CMK (cell line): ENCODE results near the gene SIAH1.
"Not testable (repeated sequence)": the region's sequence is repeated elsewhere in the genome, so short reads cannot be mapped to it uniquely, and the experiment has no call there.

Experiments
- DNase-seq: peaks from one replicate; pipeline ENCODE4 v3.0.0-alpha.2; 2010; ENCODE audit warnings: low read depth

The SIAH1 gene

DNA sequence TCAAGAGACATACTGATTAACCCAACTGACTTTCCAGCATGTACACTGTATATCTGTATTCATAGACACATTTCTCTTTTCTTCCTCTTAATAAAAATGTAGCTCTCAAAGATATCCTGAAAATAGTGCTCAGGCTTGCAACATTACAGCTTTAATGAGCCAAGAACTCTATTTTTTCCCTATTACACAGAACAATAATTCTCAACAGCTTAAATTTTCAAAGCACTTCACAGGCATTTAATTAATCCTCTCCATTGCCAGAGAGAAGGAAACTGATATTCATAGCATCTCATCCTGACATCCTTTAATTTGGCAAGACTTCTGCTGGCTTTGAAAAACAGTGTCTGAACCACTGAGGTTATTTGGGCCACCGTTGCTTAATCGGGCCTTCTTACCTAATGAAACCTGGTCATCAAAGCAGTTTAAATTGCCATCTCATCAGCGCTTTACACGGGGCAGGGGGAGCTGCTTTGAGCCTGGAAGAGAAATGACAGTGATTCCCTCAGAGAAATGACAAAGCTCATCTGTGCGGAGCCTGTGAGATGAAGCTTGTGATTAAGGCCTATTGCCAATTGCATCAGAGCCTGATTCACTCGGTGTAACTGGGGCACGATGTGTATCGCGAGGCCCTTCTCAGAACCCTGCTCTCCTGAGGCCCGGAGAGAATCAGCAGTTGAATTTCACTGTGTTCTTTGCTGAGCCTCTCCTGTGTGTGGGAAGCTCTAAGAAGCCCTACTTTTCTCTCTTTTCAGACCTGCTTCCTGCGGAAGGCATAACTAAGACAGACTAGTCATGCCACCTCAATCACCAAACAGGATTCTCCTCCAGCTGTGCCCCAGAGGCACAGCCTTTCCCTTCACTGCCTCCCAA, 8.5 kb upstream of the SIAH1 start:
- DNase-seq: no peak

DNA sequence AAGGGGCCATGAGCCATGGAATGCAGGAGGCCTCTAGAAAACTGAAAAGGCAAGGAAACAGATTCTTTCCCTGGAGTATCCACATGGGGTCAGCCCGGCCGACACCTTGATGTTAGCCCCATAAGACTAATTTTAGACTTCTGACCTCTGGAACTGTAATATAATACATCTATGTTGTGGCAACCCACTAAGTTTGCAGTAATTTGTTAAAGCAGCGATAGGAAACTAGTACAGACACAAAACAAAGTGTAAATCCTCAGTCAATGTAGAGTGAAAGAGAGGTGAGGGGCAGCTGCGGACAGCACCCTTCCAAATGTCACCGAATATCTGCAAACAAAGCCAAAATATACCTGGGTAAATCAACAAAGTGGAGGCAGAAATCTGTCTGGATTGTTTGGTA, 7.2 kb upstream of the SIAH1 start:
- DNase-seq: no peak

- no peak for DNase-seq
Measured at GRCh38 chr16:48386559-48387312, 1.5 kb upstream of the SIAH1 start.

DNA sequence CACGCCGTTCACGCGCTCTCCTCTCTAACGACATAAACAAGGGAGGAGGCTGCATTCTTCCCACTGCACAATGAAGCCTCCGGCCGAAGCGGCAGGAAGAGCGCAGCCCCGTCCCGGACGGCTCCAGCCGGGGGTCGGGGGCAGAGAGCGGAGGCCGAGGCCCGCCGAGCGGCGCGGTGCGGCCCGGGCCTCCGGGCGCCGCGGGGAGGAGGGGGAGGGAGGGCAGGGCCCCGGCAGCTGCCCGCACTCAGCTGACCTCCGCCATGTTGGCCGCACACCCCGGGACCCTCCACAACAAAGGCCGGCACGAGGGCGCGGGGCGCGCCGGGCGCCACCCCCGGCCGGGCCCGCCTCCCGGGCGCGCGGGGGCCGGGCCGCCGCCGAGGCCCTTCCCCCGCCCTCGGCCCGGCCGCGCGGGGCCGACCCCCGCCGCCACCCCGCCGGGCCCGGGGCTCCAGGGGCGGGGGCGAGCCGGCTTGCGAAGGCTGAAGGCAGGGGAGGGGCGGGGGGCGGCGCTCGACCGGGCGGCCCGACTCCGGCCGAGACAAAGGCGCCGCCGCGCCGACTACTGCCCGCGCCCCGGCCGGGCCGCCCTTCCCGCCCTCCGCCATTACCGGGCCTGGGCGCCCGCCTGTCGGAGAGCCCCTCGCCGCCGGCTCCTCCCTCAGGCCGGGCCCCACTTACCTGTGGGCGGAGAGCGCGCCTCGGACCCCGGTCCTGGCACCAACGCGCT, 527 bp downstream of the SIAH1 start:
- no peak for DNase-seq

- no peak for DNase-seq
Measured at GRCh38 chr16:48383877-48384519, 1.2 kb downstream of the SIAH1 start.

DNA sequence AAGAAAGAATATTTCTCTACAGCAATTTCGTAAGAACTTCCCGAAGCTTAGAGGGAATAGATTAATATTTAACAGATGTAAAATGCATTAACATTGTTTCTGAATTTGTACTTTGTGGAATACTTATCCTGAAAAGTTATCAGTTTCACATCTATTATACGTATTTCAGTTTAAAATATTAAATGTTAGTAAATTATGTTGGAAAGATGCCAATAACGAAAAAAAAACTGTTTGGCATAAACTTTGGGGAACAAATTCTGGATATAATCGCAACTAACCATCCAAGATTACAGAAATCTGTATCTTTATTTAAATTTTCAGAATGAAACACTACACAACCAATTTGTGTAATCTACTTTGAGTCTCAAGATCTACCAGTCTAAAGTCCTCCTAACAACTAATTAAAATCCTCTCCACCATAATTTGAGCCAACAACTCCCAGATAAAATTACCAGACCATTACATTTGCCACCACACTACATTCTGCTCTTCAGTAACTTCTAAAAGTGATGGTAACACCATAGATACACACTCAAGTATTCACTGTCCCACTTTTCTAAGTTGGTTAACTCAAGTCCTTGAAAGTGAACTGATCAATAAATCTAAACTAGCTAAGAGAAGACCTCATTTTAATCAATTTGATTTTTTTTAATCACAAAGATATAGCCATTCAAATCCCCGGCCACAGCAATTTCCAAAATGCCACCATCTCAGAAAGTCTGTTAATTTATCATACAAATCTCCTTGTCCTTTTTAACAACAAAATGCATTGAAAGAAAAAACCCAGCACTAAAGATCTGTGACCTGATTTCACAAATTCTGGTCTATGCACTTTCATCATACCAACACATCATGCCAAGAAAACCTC, 2.0 kb downstream of the SIAH1 start:
- DNase-seq: no peak

- DNase-seq: no peak
Measured at GRCh38 chr16:48382131-48382530, 3.1 kb downstream of the SIAH1 start.

GRCh38 chr16:48381201-48381600, 4.0 kb downstream of the SIAH1 start:
- no peak for DNase-seq

- DNase-seq: no peak
Measured at GRCh38 chr16:48378836-48379235, 6.4 kb downstream of the SIAH1 start.

- no peak for DNase-seq
Measured at GRCh38 chr16:48378276-48378675, 6.9 kb downstream of the SIAH1 start.

DNA sequence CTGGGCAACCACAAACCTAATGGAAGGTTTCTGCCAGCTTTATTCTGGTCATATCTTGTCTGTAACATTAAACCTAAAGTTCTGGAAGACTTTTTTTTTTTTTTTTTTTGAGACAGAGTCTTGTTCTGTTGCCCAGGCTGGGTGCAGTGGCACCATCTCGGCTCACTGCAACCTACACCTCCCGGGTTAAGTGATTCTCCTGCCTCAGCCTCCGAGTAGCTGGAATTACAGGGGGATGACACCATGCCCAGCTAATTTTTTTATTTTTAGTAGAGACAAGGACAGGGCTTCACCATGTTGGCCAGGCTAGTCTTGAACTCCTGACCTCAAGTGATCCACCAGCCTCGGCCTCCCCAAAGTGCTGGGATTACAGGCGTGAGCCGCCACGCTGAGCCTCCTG, 7.9 kb downstream of the SIAH1 start:
- DNase-seq: not testable (repeated sequence)

GRCh38 chr16:48374255-48374654, 11.0 kb downstream of the SIAH1 start:
- DNase-seq: no peak

DNA sequence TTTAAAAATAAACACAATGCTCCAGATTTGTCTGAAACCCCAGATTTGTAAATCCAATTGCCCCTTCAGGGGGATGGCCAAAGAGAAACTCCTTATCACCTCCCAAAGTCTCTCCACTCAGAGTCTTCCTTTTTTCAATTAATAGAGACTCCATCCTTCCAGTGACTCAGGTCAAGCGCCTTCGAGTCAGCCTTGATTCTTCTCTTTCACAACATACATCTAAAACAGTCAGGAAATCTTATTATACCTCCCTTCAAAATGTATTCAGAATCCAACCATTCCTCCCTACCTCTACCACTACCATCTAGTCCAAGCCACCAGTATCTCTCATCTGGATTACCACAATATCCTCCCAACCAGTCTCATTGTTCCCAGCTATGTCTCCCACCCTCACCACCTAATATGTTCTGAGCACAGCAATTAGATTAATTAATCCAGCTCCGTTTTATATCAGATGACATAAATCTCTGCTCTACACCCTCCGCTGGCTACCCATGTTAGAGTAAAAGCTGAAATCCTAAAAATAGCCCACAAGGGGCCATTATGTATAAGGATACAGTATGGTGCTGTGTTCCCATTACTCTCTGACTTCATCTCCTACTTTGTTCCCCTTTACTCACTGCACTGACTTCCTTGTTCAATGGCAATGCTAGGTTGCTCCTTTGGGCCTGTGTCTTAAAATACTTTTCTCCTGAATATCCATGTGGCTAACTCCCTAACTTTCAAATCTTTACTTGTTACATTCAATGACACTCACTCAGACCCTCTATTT, 11.8 kb downstream of the SIAH1 start:
- no peak for DNase-seq

DNA sequence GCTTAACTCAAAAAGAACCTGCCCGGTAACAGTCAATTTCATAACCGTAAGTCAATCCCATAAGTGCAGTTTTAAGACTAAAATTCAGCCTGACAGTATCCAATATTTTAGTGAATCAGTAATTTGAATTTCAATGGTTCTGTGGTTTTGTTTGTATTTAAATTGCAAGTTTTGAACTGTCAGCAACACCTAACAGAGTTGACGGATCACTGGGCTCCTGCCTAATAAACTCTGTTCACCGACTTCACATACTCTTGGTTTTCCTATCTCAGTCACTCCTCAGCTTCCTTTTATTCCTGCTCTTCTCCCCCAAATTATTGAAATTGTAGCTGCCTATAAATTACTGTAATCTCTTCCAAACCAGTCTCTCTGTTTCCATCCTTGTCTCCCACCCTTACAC, 12.5 kb downstream of the SIAH1 start:
- DNase-seq: no peak

GRCh38 chr16:48371393-48371780, 13.8 kb downstream of the SIAH1 start:
- DNase-seq: no peak

DNA sequence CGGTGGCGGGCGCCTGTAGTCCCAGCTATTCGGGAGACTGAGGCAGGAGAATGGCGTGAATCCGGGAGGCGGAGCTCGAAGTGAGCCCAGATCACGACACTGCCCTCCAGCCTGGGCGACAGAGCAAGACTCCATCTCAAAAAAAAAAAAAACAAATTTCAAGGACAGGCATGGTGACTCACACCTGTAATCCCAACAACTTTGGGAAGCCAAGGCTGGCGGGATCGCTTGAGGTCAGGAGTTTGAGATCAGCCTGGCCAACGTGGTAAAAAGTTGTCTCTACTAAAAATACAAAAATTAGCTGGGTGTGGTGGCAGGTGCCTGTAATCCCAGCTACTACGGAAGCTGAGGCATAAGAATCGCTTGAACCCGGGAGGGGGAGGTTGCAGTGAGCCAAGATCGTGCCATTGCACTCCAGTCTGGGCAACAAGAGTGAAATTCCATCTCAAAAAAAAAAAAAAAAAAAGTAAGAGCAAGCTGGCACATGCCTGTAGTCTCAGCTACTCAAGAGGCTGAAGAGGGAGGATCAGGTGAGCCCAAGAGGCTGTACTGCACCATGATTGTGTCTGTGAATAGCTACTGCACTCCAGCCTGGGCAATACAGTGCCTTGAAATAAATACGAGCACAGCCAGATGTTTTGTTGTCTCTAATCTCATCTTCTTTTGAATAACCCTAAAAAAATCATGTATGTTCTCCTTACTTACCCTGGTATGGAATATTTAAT, 14.4 kb downstream of the SIAH1 start:
- DNase-seq: not testable (repeated sequence)

GRCh38 chr16:48370229-48370628, 15.0 kb downstream of the SIAH1 start:
- no peak for DNase-seq

- no peak for DNase-seq
Measured at GRCh38 chr16:48369765-48370164, 15.4 kb downstream of the SIAH1 start.

DNA sequence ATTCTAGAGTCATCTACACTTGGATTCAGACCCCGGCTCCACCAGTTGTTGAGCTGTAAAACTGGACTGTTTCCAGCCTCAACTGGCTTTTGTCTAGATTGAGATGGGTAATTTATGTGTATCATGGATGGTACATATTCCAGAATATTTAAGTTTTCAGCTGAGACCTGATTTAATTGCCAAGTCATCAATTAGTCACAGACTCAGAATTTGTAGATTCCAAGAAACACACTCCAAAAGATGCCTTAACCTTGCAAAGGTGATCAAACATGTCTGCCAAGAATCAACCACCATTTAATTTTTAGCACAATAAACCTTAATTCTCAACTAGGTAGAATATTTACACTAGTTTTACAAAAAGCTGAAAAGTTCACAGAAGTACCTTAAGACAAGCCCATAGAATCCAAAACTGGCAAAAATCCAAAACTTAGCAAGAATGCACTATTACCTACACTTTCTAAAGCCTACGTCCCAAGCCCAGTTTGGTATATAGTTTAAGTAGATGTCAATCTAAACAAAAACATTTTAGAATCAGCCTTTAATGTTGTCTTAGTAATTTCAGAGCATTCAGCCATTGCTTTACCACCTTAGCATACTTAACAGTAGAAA, 17.7 kb downstream of the SIAH1 start:
- no peak for DNase-seq
